HepG2 (cell line): ENCODE data around the gene POFUT1. TPM values are rescaled to one million over a fixed set of nuclear protein-coding genes. Genes with fewer than 3 reads are reported as not detected.
A peak's percentile ranks its signal among the peaks of the same experiment; 100 is the strongest.

Experiments used
- CEBPG ChIP-seq: IDR thresholded peaks from 2 replicates; pipeline ENCODE4 v1.6.1; 2016
- HCFC1 ChIP-seq: fragments of 150-350 bp; IDR thresholded peaks from 2 replicates; pipeline ENCODE4 v1.6.1; 2014; ENCODE audit warnings: low read depth, low read length
- HNF4A ChIP-seq: sonication (generic); formaldehyde crosslinking; IDR thresholded peaks from 2 replicates; pipeline ENCODE4 v1.4.0; 2020; ENCODE audit warnings: missing genetic modification reagents
- KAT8 ChIP-seq: IDR thresholded peaks from 2 replicates; pipeline ENCODE4 v1.6.1; 2016; ENCODE audit warnings: missing genetic modification reagents, missing compliant biosample characterization
- NR2F1 ChIP-seq, 2 experiments: fragments of 450-650 bp in 1 of 2; formaldehyde crosslinking in 1 of 2; IDR thresholded peaks; 2 replicates each; pipeline versions ENCODE4 v1.5.0 to v1.6.1; 2016 to 2020; ENCODE audit warnings: mild to moderate bottlenecking in 1 of 2, missing compliant biosample characterization in 1 of 2, missing genetic modification reagents in 1 of 2, moderate library complexity in 1 of 2
- POGZ ChIP-seq: sonication (generic); formaldehyde crosslinking; IDR thresholded peaks from 2 replicates; pipeline ENCODE4 v1.4.0; 2020; ENCODE audit warnings: mild to moderate bottlenecking, missing genetic modification reagents
- ZNF205 ChIP-seq: IDR thresholded peaks from 2 replicates; pipeline ENCODE4 v1.6.1; 2018; ENCODE audit warnings: missing biosample characterization, missing genetic modification reagents
- ZNF543 ChIP-seq: sonication (generic); formaldehyde crosslinking; IDR thresholded peaks from 2 replicates; pipeline ENCODE4 v1.4.0; 2020; ENCODE audit warnings: mild to moderate bottlenecking, missing genetic modification reagents
- ZNF652 ChIP-seq: IDR thresholded peaks from 2 replicates; pipeline ENCODE4 v1.6.1; 2016; ENCODE audit warnings: low read depth, borderline replicate concordance
- ZNF724P ChIP-seq: sonication (generic); formaldehyde crosslinking; IDR thresholded peaks from 2 replicates; pipeline ENCODE4 v1.8.0; 2022; ENCODE audit warnings: missing genetic modification reagents, borderline replicate concordance
- polyA plus RNA-seq, 8 experiments: library from polyadenylated mRNA; depleted of rRNA in 3 of 8; stranded (reverse) in 7 of 8; unstranded in 1 of 8; fragments of >200 nt; fragmentation: Illumina TruSeq in 4 of 8; extraction: Trizol in 4 of 8; gene quantifications; 2 replicates each; pipeline versions ENCODE4 v1.2.1 to v1.2.3, GENCODE V29; 2011 to 2016; ENCODE audit warnings: low read depth in 4 of 8, missing spikeins in 1 of 8, mixed read lengths in 1 of 8; ENCODE audit not compliant: insufficient read depth in 1 of 8
- total RNA-seq, 5 experiments: library from RNA; depleted of rRNA; stranded (reverse); fragments of >200 nt; fragmentation: Illumina TruSeq; extraction: Trizol; gene quantifications; 2 replicates each; pipeline ENCODE4 v1.2.3, GENCODE V29; 2016; ENCODE audit warnings: low read depth in 1 of 5
- TF ChIP-seq, protein P1 (sequence below): sonication (generic); formaldehyde crosslinking; IDR thresholded peaks from 2 replicates; pipeline ENCODE4 v1.4.0; 2020; ENCODE audit warnings: missing genetic modification reagents, mild to moderate bottlenecking, borderline replicate concordance
- TF ChIP-seq, protein P2 (sequence below): sonication (generic); formaldehyde crosslinking; IDR thresholded peaks from 2 replicates; pipeline ENCODE4 v1.4.0; 2020; ENCODE audit warnings: missing genetic modification reagents
- TF ChIP-seq, protein P3 (sequence below): sonication (generic); formaldehyde crosslinking; IDR thresholded peaks from 2 replicates; pipeline ENCODE4 v1.8.1; 2023; ENCODE audit warnings: missing genetic modification reagents, mild to moderate bottlenecking, borderline replicate concordance
- TF ChIP-seq, protein P4 (sequence below): IDR thresholded peaks from 2 replicates; pipeline ENCODE4 v1.6.1; 2016; ENCODE audit warnings: missing compliant biosample characterization, missing genetic modification reagents, borderline replicate concordance
- TF ChIP-seq, protein P5 (sequence below): sonication (generic); formaldehyde crosslinking; IDR thresholded peaks from 2 replicates; pipeline ENCODE4 v1.5.1; 2020; ENCODE audit warnings: missing genetic modification reagents, mild to moderate bottlenecking, borderline replicate concordance
- TF ChIP-seq, protein P6 (sequence below): sonication (generic); formaldehyde crosslinking; IDR thresholded peaks from 2 replicates; pipeline ENCODE4 v1.8.0; 2022; ENCODE audit warnings: mild to moderate bottlenecking, missing genetic modification reagents
- TF ChIP-seq, protein P7 (sequence below): conservative IDR thresholded peaks from 2 replicates; pipeline ENCODE4 v1.6.1; 2018; ENCODE audit warnings: missing genetic modification reagents

The POFUT1 gene
- total and polyA plus RNA-seq, 2 of the 13 experiments (the other 11 are each of a cell fraction or from before 2014, with no cell fraction given) = 35.5 to 58.3 TPM

DNA sequence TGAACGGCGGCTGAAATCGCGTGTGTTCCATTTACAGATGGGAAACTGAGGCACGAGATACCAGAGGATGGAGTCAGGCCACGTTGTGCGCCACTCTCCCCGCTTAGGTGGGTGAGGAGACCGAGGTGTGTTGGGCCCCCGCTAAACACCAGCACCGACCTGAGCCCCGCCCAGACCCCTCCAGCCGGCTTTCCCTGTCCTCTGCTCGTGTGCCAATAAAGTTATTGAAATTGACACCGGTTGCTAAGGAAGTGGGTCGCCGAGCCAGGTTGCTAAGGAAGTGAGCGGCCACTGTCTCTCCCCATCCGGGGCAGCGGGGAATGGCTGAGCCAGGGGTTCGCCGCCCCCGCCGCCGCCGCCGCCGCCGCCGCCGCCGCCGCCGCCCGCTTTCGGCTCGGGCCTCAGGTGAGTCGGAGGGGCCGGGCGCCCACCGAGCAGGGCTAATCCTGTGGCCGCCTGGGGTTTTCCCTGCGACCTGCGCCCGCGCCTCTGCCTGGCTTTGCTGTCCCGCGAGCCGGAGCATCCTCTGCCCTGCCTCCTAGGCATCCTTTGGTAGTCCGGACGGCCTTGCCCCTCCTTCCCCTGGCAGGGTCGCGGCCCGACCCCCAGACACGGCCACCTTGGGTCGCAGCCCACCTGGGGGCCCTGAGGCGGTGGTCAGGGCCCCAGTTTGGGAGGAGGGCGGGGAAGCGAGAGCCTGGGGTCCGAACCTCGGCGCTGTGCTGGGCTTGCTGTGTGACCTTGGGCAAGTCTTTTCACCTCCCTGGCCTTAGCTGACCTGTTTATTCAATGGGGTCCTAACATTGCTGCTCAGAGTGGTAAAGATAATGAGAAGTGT is 69.9 kb downstream of the POFUT1 start, which contains the start of gene KIF3B (continued):
- TF ChIP-seq, protein P1, sequence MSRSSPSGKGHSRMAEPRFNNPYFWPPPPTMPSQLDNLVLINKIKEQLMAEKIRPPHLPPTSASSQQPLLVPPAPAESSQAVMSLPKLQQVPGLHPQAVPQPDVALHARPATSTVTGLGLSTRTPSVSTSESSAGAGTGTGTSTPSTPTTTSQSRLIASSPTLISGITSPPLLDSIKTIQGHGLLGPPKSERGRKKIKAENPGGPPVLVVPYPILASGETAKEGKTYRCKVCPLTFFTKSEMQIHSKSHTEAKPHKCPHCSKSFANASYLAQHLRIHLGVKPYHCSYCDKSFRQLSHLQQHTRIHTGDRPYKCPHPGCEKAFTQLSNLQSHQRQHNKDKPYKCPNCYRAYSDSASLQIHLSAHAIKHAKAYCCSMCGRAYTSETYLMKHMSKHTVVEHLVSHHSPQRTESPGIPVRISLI (CRISPR knock-in tag) = peak; percentile 52
- TF ChIP-seq HNF4A (CRISPR knock-in tag) = 0 out of 2 replicates have a peak, but pooled peaks have one; percentile 30
- TF ChIP-seq, protein P2, sequence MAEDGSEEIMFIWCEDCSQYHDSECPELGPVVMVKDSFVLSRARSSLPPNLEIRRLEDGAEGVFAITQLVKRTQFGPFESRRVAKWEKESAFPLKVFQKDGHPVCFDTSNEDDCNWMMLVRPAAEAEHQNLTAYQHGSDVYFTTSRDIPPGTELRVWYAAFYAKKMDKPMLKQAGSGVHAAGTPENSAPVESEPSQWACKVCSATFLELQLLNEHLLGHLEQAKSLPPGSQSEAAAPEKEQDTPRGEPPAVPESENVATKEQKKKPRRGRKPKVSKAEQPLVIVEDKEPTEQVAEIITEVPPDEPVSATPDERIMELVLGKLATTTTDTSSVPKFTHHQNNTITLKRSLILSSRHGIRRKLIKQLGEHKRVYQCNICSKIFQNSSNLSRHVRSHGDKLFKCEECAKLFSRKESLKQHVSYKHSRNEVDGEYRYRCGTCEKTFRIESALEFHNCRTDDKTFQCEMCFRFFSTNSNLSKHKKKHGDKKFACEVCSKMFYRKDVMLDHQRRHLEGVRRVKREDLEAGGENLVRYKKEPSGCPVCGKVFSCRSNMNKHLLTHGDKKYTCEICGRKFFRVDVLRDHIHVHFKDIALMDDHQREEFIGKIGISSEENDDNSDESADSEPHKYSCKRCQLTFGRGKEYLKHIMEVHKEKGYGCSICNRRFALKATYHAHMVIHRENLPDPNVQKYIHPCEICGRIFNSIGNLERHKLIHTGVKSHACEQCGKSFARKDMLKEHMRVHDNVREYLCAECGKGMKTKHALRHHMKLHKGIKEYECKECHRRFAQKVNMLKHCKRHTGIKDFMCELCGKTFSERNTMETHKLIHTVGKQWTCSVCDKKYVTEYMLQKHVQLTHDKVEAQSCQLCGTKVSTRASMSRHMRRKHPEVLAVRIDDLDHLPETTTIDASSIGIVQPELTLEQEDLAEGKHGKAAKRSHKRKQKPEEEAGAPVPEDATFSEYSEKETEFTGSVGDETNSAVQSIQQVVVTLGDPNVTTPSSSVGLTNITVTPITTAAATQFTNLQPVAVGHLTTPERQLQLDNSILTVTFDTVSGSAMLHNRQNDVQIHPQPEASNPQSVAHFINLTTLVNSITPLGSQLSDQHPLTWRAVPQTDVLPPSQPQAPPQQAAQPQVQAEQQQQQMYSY (CRISPR knock-in tag) = no peak
- TF ChIP-seq POGZ (CRISPR knock-in tag) = peak; percentile 87
- no peak for TF ChIP-seq CEBPG (CRISPR knock-in tag)
- TF ChIP-seq KAT8 = peak; percentile 97
- no peak for TF ChIP-seq ZNF205 (CRISPR knock-in tag)
- TF ChIP-seq, protein P3, sequence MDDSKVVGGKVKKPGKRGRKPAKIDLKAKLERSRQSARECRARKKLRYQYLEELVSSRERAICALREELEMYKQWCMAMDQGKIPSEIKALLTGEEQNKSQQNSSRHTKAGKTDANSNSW (CRISPR knock-in tag) = 0 out of 2 replicates have a peak, but pooled peaks have one; percentile 72
- no peak; the same call in none of the 2 replicates for TF ChIP-seq ZNF543 (CRISPR knock-in tag)
- TF ChIP-seq, protein P4, sequence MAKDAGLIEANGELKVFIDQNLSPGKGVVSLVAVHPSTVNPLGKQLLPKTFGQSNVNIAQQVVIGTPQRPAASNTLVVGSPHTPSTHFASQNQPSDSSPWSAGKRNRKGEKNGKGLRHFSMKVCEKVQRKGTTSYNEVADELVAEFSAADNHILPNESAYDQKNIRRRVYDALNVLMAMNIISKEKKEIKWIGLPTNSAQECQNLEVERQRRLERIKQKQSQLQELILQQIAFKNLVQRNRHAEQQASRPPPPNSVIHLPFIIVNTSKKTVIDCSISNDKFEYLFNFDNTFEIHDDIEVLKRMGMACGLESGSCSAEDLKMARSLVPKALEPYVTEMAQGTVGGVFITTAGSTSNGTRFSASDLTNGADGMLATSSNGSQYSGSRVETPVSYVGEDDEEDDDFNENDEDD (CRISPR knock-in tag) = no peak
- TF ChIP-seq, protein P5, sequence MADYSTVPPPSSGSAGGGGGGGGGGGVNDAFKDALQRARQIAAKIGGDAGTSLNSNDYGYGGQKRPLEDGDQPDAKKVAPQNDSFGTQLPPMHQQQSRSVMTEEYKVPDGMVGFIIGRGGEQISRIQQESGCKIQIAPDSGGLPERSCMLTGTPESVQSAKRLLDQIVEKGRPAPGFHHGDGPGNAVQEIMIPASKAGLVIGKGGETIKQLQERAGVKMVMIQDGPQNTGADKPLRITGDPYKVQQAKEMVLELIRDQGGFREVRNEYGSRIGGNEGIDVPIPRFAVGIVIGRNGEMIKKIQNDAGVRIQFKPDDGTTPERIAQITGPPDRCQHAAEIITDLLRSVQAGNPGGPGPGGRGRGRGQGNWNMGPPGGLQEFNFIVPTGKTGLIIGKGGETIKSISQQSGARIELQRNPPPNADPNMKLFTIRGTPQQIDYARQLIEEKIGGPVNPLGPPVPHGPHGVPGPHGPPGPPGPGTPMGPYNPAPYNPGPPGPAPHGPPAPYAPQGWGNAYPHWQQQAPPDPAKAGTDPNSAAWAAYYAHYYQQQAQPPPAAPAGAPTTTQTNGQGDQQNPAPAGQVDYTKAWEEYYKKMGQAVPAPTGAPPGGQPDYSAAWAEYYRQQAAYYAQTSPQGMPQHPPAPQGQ (CRISPR knock-in tag) = no peak
- TF ChIP-seq, protein P6, sequence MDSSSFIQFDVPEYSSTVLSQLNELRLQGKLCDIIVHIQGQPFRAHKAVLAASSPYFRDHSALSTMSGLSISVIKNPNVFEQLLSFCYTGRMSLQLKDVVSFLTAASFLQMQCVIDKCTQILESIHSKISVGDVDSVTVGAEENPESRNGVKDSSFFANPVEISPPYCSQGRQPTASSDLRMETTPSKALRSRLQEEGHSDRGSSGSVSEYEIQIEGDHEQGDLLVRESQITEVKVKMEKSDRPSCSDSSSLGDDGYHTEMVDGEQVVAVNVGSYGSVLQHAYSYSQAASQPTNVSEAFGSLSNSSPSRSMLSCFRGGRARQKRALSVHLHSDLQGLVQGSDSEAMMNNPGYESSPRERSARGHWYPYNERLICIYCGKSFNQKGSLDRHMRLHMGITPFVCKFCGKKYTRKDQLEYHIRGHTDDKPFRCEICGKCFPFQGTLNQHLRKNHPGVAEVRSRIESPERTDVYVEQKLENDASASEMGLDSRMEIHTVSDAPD (CRISPR knock-in tag) = peak; percentile 71
- TF ChIP-seq NR2F1 (CRISPR knock-in tag; IDR thresholded peaks at IDR 0.05) = peak in 1 of 2 experiments; percentile 18; a peak in 1 of 4 replicates
- TF ChIP-seq HCFC1 = peak; percentile 74
- peak; percentile 15; the same call in 1 of the 2 replicates for TF ChIP-seq ZNF652
- no peak for TF ChIP-seq ZNF724P
- TF ChIP-seq, protein P7, sequence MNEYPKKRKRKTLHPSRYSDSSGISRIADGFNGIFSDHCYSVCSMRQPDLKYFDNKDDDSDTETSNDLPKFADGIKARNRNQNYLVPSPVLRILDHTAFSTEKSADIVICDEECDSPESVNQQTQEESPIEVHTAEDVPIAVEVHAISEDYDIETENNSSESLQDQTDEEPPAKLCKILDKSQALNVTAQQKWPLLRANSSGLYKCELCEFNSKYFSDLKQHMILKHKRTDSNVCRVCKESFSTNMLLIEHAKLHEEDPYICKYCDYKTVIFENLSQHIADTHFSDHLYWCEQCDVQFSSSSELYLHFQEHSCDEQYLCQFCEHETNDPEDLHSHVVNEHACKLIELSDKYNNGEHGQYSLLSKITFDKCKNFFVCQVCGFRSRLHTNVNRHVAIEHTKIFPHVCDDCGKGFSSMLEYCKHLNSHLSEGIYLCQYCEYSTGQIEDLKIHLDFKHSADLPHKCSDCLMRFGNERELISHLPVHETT (CRISPR knock-in tag) = peak; percentile 75; the same call in 1 of the 2 replicates
